Smooth muscle cell of the pulmonary artery (primary cell): ENCODE data around the gene DDIT4L. TPM values are rescaled to one million over a fixed set of nuclear protein-coding genes. Genes with fewer than 3 reads are reported as not detected.

Source experiments
- total RNA-seq: library from RNA; depleted of rRNA; stranded (reverse); fragments of >200 nt; gene quantifications from 2 replicates; pipeline ENCODE4 v1.2.3, GENCODE V29; 2014

Gene DDIT4L, protein sequence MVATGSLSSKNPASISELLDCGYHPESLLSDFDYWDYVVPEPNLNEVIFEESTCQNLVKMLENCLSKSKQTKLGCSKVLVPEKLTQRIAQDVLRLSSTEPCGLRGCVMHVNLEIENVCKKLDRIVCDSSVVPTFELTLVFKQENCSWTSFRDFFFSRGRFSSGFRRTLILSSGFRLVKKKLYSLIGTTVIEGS
- total RNA-seq: 5.0 and 17.8 TPM in 2 replicates

DNA sequence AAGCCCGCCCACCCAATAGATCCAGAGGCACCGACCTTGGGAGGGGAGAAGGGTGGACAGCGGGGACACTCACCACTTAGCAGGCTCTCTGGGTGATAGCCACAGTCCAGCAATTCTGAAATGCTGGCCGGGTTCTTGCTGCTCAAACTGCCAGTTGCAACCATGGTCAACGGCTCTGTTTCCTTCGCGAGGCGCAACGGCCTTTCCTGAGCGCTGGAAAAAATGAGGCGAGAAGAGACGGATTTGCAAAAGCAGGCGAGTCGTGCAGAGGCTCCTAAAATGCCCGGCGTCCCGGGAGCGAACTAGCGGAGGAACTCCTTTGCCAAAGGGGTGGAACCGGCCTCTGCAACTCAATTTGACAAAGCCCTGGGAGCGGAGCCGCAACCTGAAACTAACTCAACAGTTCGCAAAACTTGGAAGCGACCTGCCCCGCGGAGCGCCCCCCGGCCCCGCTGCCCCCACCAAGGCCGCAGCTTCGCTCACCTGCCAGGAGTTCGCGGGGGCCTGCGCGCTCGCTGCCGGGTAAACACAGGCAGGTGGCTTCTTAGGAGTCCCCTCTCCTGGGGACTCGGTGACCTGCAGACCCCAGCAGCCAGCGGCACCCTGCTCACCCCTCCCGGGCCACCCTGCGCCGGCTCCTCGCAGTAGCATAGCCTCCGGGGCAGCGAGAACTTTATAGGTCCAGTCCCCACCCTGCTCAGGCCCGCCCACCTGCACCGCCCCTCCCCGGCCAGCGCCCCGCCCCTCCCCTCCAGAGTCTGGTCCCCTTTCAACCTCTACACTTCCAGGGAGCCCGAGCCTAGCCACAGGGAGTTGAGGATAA is at the start of gene DDIT4L:
DDIT4L (minus strand) TSS at position 649 of the 823 bp plus-strand sequence; CDS start at position 164, 485 bp downstream.

Other genes starting within 250 kb of the DDIT4L start
- gene DNAJB14, start 243.8 kb downstream of the DDIT4L start, total RNA-seq: 43.5 and 46.1 TPM in 2 replicates
- 90.2 and 136 TPM in 2 replicates for gene H2AZ1, start 240.2 kb downstream of the DDIT4L start, total RNA-seq